HG03469 (cell line): ENCODE data around the gene CSMD2.
"Not testable (repeated sequence)": the region's sequence is repeated elsewhere in the genome, so short reads cannot be mapped to it uniquely, and the experiment has no call there.

Experiments used
- ATAC-seq: cut with Tn5 transposase; IDR thresholded peaks from one replicate; pipeline ENCODE4 v1.9.1; 2021; ENCODE audit warnings: mild to moderate bottlenecking, moderate library complexity, moderate number of reproducible peaks; ENCODE audit not compliant: unreplicated experiment

Gene CSMD2

GRCh38 chr1:34164771-34165391, at the start of gene CSMD2:
CSMD2 (minus strand) TSS chr1:34165230; CDS start chr1:34165097, 133 bp downstream.
- no peak for ATAC-seq

GRCh38 chr1:34213956-34214355, 48.9 kb upstream of the CSMD2 start:
- no peak for ATAC-seq

- no peak for ATAC-seq
Measured at GRCh38 chr1:34212673-34213072, 47.6 kb upstream of the CSMD2 start.

- ATAC-seq = no peak
Measured at GRCh38 chr1:34199927-34200326, 34.9 kb upstream of the CSMD2 start.

GRCh38 chr1:34192621-34193020, 27.6 kb upstream of the CSMD2 start:
- no peak for ATAC-seq

- ATAC-seq = no peak
Measured at GRCh38 chr1:34190692-34191091, 25.7 kb upstream of the CSMD2 start.

- ATAC-seq = no peak
Measured at GRCh38 chr1:34188985-34189384, 24.0 kb upstream of the CSMD2 start.

- ATAC-seq = no peak
Measured at GRCh38 chr1:34188418-34188817, 23.4 kb upstream of the CSMD2 start.

- ATAC-seq = no peak
Measured at GRCh38 chr1:34186741-34187494, 21.9 kb upstream of the CSMD2 start.

- not testable (repeated sequence) for ATAC-seq
Measured at GRCh38 chr1:34183381-34183780, 18.4 kb upstream of the CSMD2 start.

- ATAC-seq = no peak
Measured at GRCh38 chr1:34178072-34178471, 13.0 kb upstream of the CSMD2 start.

GRCh38 chr1:34176830-34177603, 12.0 kb upstream of the CSMD2 start, which contains the start of gene C1orf94:
C1orf94 (plus strand) TSS chr1:34176907; CDS start chr1:34177790, 883 bp downstream.
- ATAC-seq = no peak

GRCh38 chr1:34175744-34176143, 10.7 kb upstream of the CSMD2 start:
- no peak for ATAC-seq

- ATAC-seq = no peak
Measured at GRCh38 chr1:34167389-34167788, 2.4 kb upstream of the CSMD2 start.

GRCh38 chr1:34166625-34167361, 1.8 kb upstream of the CSMD2 start:
- no peak for ATAC-seq

- no peak for ATAC-seq
Measured at GRCh38 chr1:34166191-34166624, 1.2 kb upstream of the CSMD2 start.

GRCh38 chr1:34165422-34165921, 442 bp upstream of the CSMD2 start:
- no peak for ATAC-seq

- ATAC-seq = no peak
Measured at GRCh38 chr1:34163792-34164731, 968 bp downstream of the CSMD2 start.
